ENCODE measurements around the gene USF1. TPM values are rescaled to one million over a fixed set of nuclear protein-coding genes. Genes with fewer than 3 reads are reported as not detected.

Gene USF1
- total RNA-seq, 2 experiments from 2014 or later, result 93.5 to 99.1 TPM

DNA sequence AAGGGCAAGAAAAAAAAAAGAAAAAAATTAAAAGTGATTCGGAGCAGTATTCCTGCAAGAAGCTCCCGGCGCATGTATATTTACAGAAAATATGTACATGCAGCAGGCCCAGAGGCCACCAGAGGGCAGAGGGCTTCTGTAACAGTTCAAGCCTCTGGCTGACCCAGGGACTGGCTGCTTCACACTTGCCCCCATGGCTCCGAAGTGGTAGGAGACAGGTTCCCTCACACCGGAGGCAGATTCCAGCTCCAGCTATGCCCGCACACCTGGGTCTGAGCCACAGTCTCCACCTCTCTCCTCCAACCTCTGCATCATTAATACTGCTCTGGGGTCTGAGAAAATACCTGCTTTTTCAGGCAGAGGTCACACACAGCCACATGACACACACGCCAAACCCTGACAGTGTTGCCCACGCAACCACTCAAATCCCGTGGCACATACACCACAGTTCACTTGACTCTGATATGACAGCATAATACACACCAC lies 26.2 kb upstream of the USF1 start:
- H3K36me3 ChIP-seq (ENCODE audit: insufficient read depth, low read length), result peaks cover 2% of the 10 kb centered on the region
- Mint-ChIP-seq H3K4me3 (no peak overlapping the region), H3K27ac (peak overlapping the region; percentile 90), H3K36me3 (ENCODE audit: low read depth) (peaks cover 28% of the 10 kb centered on the region), H3K4me1 (ENCODE audit: low read depth) (peaks cover 51% of the 10 kb centered on the region), H3K9me3 (no peaks in the 10 kb centered on the region), H3K27me3 (no peaks in the 10 kb centered on the region)
- TF ChIP-seq, protein P1, sequence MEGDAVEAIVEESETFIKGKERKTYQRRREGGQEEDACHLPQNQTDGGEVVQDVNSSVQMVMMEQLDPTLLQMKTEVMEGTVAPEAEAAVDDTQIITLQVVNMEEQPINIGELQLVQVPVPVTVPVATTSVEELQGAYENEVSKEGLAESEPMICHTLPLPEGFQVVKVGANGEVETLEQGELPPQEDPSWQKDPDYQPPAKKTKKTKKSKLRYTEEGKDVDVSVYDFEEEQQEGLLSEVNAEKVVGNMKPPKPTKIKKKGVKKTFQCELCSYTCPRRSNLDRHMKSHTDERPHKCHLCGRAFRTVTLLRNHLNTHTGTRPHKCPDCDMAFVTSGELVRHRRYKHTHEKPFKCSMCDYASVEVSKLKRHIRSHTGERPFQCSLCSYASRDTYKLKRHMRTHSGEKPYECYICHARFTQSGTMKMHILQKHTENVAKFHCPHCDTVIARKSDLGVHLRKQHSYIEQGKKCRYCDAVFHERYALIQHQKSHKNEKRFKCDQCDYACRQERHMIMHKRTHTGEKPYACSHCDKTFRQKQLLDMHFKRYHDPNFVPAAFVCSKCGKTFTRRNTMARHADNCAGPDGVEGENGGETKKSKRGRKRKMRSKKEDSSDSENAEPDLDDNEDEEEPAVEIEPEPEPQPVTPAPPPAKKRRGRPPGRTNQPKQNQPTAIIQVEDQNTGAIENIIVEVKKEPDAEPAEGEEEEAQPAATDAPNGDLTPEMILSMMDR (IDR thresholded peaks at IDR 0.05), result peak; percentile 59
- POLR2A ChIA-PET, result interaction anchor here (1.1 to 8.2 kb wide), 5 partner anchors 11 to 61 kb away, joined by 3 to 295 read pairs (median 20); partner anchors contain the start of genes F11R, KLHDC9 and USF1
- no peak overlapping the region for H3K27ac ChIP-seq (ENCODE audit: low read depth in 1 of 2, low read length in 2 of 2)
- ATAC-seq (ENCODE audit: poor library complexity), result no peak
- peak in 13 of 14 experiments; percentile 29 to 78 (median 42) for DNase-seq
- H3K27me3 ChIP-seq (ENCODE audit: control insufficient read depth in 1 of 2, insufficient read depth in 2 of 2, low read length in 2 of 2), result no peaks in the 10 kb centered on the region
- CTCF ChIA-PET, result interaction anchor here (0.6 to 3.3 kb wide), 16 partner anchors 17 to 295 kb away, joined by 3 to 36 read pairs (median 4); partner anchors contain the start of genes CFAP126, F11R, KLHDC9 and NIT1
- intact Hi-C loops (cut with DNase I, micrococcal nuclease), result loop anchor here (1.0 to 2.0 kb wide), 2 partner anchors 19 to 25 kb away; no protein-coding TSS in a partner anchor
- H3K9me3 ChIP-seq (ENCODE audit: control insufficient read depth in 1 of 2, insufficient read depth in 1 of 2, low read length in 2 of 2), result no peaks in the 10 kb centered on the region
- H3K4me3 ChIP-seq (ENCODE audit: low read length), result no peak overlapping the region
- H3K4me1 ChIP-seq (ENCODE audit: insufficient read depth, low read length), result peaks cover 45% of the 10 kb centered on the region

DNA sequence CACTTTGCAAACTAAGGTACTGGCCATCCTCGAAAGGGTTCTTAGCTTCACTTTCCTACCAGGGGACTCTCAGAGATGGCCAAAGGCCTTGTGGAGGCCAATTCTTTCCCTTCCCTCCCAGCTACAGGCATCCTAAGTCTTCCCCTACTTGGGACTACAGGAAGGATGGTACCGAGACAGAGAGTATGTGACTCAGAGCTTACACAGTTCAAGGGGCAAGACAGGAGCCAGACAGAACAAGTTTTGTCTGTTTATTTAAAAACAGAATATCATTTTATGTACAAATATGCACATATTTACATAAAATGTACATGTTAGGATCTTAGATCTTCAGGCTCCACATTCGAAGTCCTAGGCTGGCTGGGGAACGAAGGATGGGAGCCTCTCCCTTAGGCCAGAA lies 25.0 kb upstream of the USF1 start:
- TF ChIP-seq, protein P1 (IDR thresholded peaks at IDR 0.05), result no peak
- Histone ChIP-seq H3K9me3 (ENCODE audit: control insufficient read depth in 1 of 2, insufficient read depth in 1 of 2, low read length in 2 of 2) (no peaks in the 10 kb centered on the region), H3K4me3 (ENCODE audit: low read length) (no peak overlapping the region), H3K27ac (ENCODE audit: low read depth in 1 of 2, low read length in 2 of 2) (peak overlapping the region; percentile 49 to 94), H3K36me3 (ENCODE audit: insufficient read depth, low read length) (peaks cover 14% of the 10 kb centered on the region), H3K27me3 (ENCODE audit: control insufficient read depth in 1 of 2, insufficient read depth in 2 of 2, low read length in 2 of 2) (no peaks in the 10 kb centered on the region), H3K4me1 (ENCODE audit: insufficient read depth, low read length) (peaks cover 56% of the 10 kb centered on the region)
- ChIA-PET POLR2A (interaction anchor here (0.8 to 8.2 kb wide), 14 partner anchors 10 to 808 kb away, joined by 3 to 295 read pairs (median 6); partner anchors contain the start of genes DCAF8, F11R, KLHDC9 and NIT1), CTCF (interaction anchor here (0.9 to 3.3 kb wide), 10 partner anchors 16 to 303 kb away, joined by 3 to 36 read pairs (median 4); partner anchors contain the start of genes F11R, KLHDC9, NIT1 and PFDN2)
- peaks cover 57% of the 10 kb centered on the region for H3K4me1 Mint-ChIP-seq (ENCODE audit: low read depth)
- no peak overlapping the region for H3K4me3 Mint-ChIP-seq
- H3K27me3 Mint-ChIP-seq, result no peaks in the 10 kb centered on the region
- DNase-seq (peak in 1 of 14 experiments; percentile 24), ATAC-seq (ENCODE audit: poor library complexity) (no peak)
- H3K36me3 Mint-ChIP-seq (ENCODE audit: low read depth), result peaks cover 33% of the 10 kb centered on the region
- peak overlapping the region; percentile 90 for H3K27ac Mint-ChIP-seq
- intact Hi-C loops (cut with DNase I, micrococcal nuclease), result loop anchor here in 1 of 2 experiments (1.0 kb wide), 1 partner anchor 25 kb away; the partner anchor contains the start of gene USF1
- no peaks in the 10 kb centered on the region for H3K9me3 Mint-ChIP-seq

GRCh38 chr1:161069731-161070270 lies 24.0 kb upstream of the USF1 start, which contains the start of gene ARHGAP30:
Gene ARHGAP30, minus strand, starts transcription at chr1:161069891. Its CDS starts 267 bp downstream, at chr1:161069624.
- Histone ChIP-seq H3K36me3 (ENCODE audit: insufficient read depth, low read length) (peaks cover 19% of the 10 kb centered on the region), H3K4me1 (ENCODE audit: insufficient read depth, low read length) (peaks cover 65% of the 10 kb centered on the region), H3K27ac (ENCODE audit: low read depth in 1 of 2, low read length in 2 of 2) (peak within 1 kb of the TSS; percentile 94), H3K9me3 (ENCODE audit: control insufficient read depth in 1 of 2, insufficient read depth in 1 of 2, low read length in 2 of 2) (no peaks in the 10 kb centered on the region), H3K4me3 (ENCODE audit: low read length) (peak within 1 kb of the TSS; percentile 100), H3K27me3 (ENCODE audit: control insufficient read depth in 1 of 2, insufficient read depth in 2 of 2, low read length in 2 of 2) (no peaks in the 10 kb centered on the region)
- no peaks in the 10 kb centered on the region for H3K27me3 Mint-ChIP-seq
- ATAC-seq (ENCODE audit: poor library complexity) (peak; percentile 73), DNase-seq (peak; percentile 65 to 98 (median 82))
- H3K4me3 Mint-ChIP-seq, result peak within 1 kb of the TSS; percentile 97
- H3K27ac Mint-ChIP-seq, result peak within 1 kb of the TSS; percentile 90
- POLR2A ChIA-PET, result interaction anchor here (0.6 to 8.2 kb wide), 34 partner anchors 8 to 807 kb away, joined by 3 to 295 read pairs (median 5); partner anchors contain the start of genes B4GALT3, DCAF8, DEDD and F11R
- H3K4me1 Mint-ChIP-seq (ENCODE audit: low read depth), result peaks cover 65% of the 10 kb centered on the region
- H3K36me3 Mint-ChIP-seq (ENCODE audit: low read depth), result peaks cover 33% of the 10 kb centered on the region
- TF ChIP-seq, protein P1 (IDR thresholded peaks at IDR 0.05), result no peak
- CTCF ChIA-PET, result interaction anchor here (0.7 to 3.3 kb wide), 13 partner anchors 15 to 290 kb away, joined by 3 to 36 read pairs (median 5); partner anchors contain the start of genes KLHDC9, TSTD1 and USF1
- intact Hi-C loops (cut with DNase I, micrococcal nuclease), result loop anchor here (1.0 to 5.0 kb wide), 4 partner anchors 23 to 88 kb away; partner anchors contain the start of genes KLHDC9 (in 1 of the 2), USF1 (in 1 of the 2) and USP21 (in 1 of the 2)
- no peaks in the 10 kb centered on the region for H3K9me3 Mint-ChIP-seq
